GM12878 (cell line): ENCODE results near the gene HORMAD1. TPM values are rescaled to one million over a fixed set of nuclear protein-coding genes. Genes with fewer than 3 reads are reported as not detected.
"Not testable (repeated sequence)": the region's sequence is repeated elsewhere in the genome, so short reads cannot be mapped to it uniquely, and the experiment has no call there.

Experiments used
- ATAC-seq: fragments of 200-7000 bp; cut with Tn5 transposase; 3 replicates; pipeline ENCODE4 v1.9.1; 2020; ENCODE audit warnings: mild to moderate bottlenecking, moderate library complexity
- BruUV-seq: library from RNA; stranded (reverse); fragments of 400-500 nt; replicated peaks from 2 replicates; lab custom pipeline; 2021; lab: Mats Ljungman, UMichigan
- CTCF ChIA-PET: fragments of 300-600 bp; sonication (Branson Sonifier 250); formaldehyde crosslinking; extraction: SDS; loops from one replicate; lab custom pipeline; 2021; ENCODE audit warnings: inconsistent platforms; lab: Yijun Ruan, JAX
- POLR2A ChIA-PET: fragments of 350-600 bp; formaldehyde crosslinking; extraction: SDS; loops from one replicate; lab custom pipeline; 2021; ENCODE audit warnings: inconsistent platforms; lab: Charles Lee
- RAD21 ChIA-PET: fragments of 300-600 bp; sonication (Branson Sonifier 250); formaldehyde crosslinking; loops from one replicate; lab custom pipeline; 2023; ENCODE audit warnings: antibody characterized with exemption; ENCODE audit not compliant: unreplicated experiment; lab: Charles Lee
- SMC1A ChIA-PET: fragments of 300-600 bp; sonication (Branson Sonifier 250); formaldehyde crosslinking; loops from one replicate; lab custom pipeline; 2023; ENCODE audit not compliant: unreplicated experiment, uncharacterized antibody; lab: Charles Lee
- DNase-seq: peaks from one replicate; pipeline ENCODE4 v3.0.0-alpha.2; 2011; ENCODE audit warnings: low read depth, low spot score
- FAIRE-seq: peaks from 3 replicates; lab custom pipeline; 2011; peaks lifted over from hg19 to GRCh38; lab: Jason Lieb, UNC
- H2AFZ ChIP-seq: 2 replicates; pipeline ENCODE4 v1.6.0; 2011; ENCODE audit warnings: low read depth, low read length, control low read depth; ENCODE audit not compliant: control insufficient read depth
- H3K27ac ChIP-seq: 2 replicates; pipeline ENCODE4 v1.5.1; 2011; ENCODE audit warnings: control low read depth; ENCODE audit not compliant: control insufficient read depth, insufficient read depth
- H3K27me3 ChIP-seq, 2 experiments: replicated peaks in 1 of 2; 2 replicates each; pipeline versions ENCODE4 v1.6.0 to v1.6.1; 2011; ENCODE audit warnings: low read length in 1 of 2; ENCODE audit not compliant: control insufficient read depth in 2 of 2, insufficient read depth in 2 of 2
- H3K36me3 ChIP-seq, 2 experiments: 2 replicates each; pipeline ENCODE4 v1.5.1; 2011; ENCODE audit warnings: low read length in 1 of 2; ENCODE audit not compliant: control insufficient read depth in 2 of 2, insufficient read depth in 2 of 2
- H3K4me1 ChIP-seq: 2 replicates; pipeline ENCODE4 v1.6.1; 2011; ENCODE audit warnings: mild to moderate bottlenecking, low read length, moderate library complexity, mixed read lengths; ENCODE audit not compliant: control insufficient read depth, insufficient read depth
- H3K4me2 ChIP-seq: 2 replicates; pipeline ENCODE4 v1.6.0; 2011; ENCODE audit warnings: control low read depth; ENCODE audit not compliant: control insufficient read depth, insufficient read depth
- H3K4me3 ChIP-seq: fragments of 200-600 bp; sonication (generic); 2 replicates; pipeline ENCODE4 v1.5.1; 2016
- H3K79me2 ChIP-seq: 2 replicates; pipeline ENCODE4 v1.6.0; 2011; ENCODE audit warnings: low read length; ENCODE audit not compliant: control insufficient read depth, insufficient read depth
- H3K9ac ChIP-seq: 2 replicates; pipeline ENCODE4 v1.8.0; 2011; ENCODE audit warnings: low read length, control low read depth, mixed read lengths; ENCODE audit not compliant: control insufficient read depth, insufficient read depth
- H3K9me3 ChIP-seq: replicated peaks from 3 replicates; pipeline ENCODE4 v1.5.1; 2011; ENCODE audit warnings: mild to moderate bottlenecking, low read length; ENCODE audit not compliant: control insufficient read depth, insufficient read depth
- H4K20me1 ChIP-seq: 2 replicates; pipeline ENCODE4 v1.6.0; 2011; ENCODE audit not compliant: control insufficient read depth, insufficient read depth
- FOXM1 ChIP-seq: IDR thresholded peaks from 2 replicates; pipeline ENCODE4 v1.6.1; 2012; ENCODE audit warnings: low read depth, mild to moderate bottlenecking, inconsistent platforms, low read length, moderate library complexity
- JUND ChIP-seq: IDR thresholded peaks from 2 replicates; pipeline ENCODE4 v1.6.1; 2012; ENCODE audit warnings: low read depth, mild to moderate bottlenecking, low read length, improper control_type of control experiment, moderate library complexity
- MTA3 ChIP-seq: IDR thresholded peaks from 2 replicates; pipeline ENCODE4 v1.6.1; 2012; ENCODE audit warnings: low read length, inconsistent platforms, borderline replicate concordance
- NFIC ChIP-seq: IDR thresholded peaks from 2 replicates; pipeline ENCODE4 v1.6.1; 2012; ENCODE audit warnings: low read depth, mild to moderate bottlenecking, inconsistent platforms, low read length, moderate library complexity
- POLR2A ChIP-seq: IDR thresholded peaks from 2 replicates; pipeline ENCODE4 v1.6.1; 2011; ENCODE audit warnings: low read depth, mild to moderate bottlenecking, low read length
- RAD51 ChIP-seq: fragments of 450-650 bp; IDR thresholded peaks from 2 replicates; pipeline ENCODE4 v1.6.1; 2016; ENCODE audit warnings: moderate library complexity, mild to moderate bottlenecking, inconsistent platforms
- SMARCA5 ChIP-seq: fragments of 450-650 bp; IDR thresholded peaks from 2 replicates; pipeline ENCODE4 v1.6.1; 2017; ENCODE audit warnings: mild to moderate bottlenecking
- SPI1 ChIP-seq: IDR thresholded peaks from 2 replicates; pipeline ENCODE4 v1.6.1; 2011; ENCODE audit warnings: low read depth, mild to moderate bottlenecking, low read length, moderate library complexity, borderline replicate concordance; ENCODE audit not compliant: insufficient read depth
- WGBS: methylation state at CpG from one replicate; pipeline ENCODE4 v1.1.6; 2016; ENCODE audit warnings: low lambda C conversion rate; ENCODE audit not compliant: insufficient replicate concordance, insufficient coverage; ENCODE audit errors: missing lambda C conversion rate; 5-methylcytosine and 5-hydroxymethylcytosine counted together
- in situ Hi-C: fragments of 300-500 bp; cut with MboI; formaldehyde crosslinking; loops from 9 replicates; pipeline ENCODE4 v1.14.3; 2018; ENCODE audit warnings: mixed read lengths
- intact Hi-C: fragments of 100-400 bp; cut with micrococcal nuclease; formaldehyde crosslinking; loops from one replicate; pipeline ENCODE4 v1.14.2; 2022; ENCODE audit not compliant: unreplicated experiment
- polyA plus RNA-seq, 11 experiments: library from polyadenylated mRNA; depleted of rRNA in 4 of 11; unstranded in 6 of 11; stranded (reverse) in 5 of 11; fragments of >200 nt; fragmentation: Nextera tagmentation in 4 of 11; fragmentation: Illumina TruSeq in 1 of 11; extraction: Ambion mirVana in 4 of 11; extraction: Trizol in 1 of 11; gene quantifications; 1 replicate in 1 of 11; 2 replicates in 10 of 11; pipeline versions ENCODE4 v1.2.1 to v1.2.3, GENCODE V29; 2011 to 2016; ENCODE audit warnings: inconsistent platforms in 2 of 11, missing spikeins in 2 of 11, low read depth in 1 of 11
- total RNA-seq, 4 experiments: library from RNA; depleted of rRNA in 3 of 4; stranded (reverse); fragments of >200 nt in 3 of 4; fragmentation: Illumina TruSeq in 1 of 4; extraction: Trizol in 1 of 4; gene quantifications; 2 replicates each; pipeline versions ENCODE4 v1.2.1 to v1.2.3, GENCODE V29; 2013 to 2021
- TF ChIP-seq, protein P1 (sequence below): IDR thresholded peaks from 2 replicates; pipeline ENCODE4 v1.6.1; 2012; ENCODE audit warnings: low read depth, low read length, improper control_type of control experiment

The HORMAD1 gene
- total and polyA plus RNA-seq, 10 of the 15 experiments (the other 5 are each of a cell fraction or from before 2014, with no cell fraction given) = 0.08 to 0.22 (median 0.20) TPM; not detected in 6

DNA sequence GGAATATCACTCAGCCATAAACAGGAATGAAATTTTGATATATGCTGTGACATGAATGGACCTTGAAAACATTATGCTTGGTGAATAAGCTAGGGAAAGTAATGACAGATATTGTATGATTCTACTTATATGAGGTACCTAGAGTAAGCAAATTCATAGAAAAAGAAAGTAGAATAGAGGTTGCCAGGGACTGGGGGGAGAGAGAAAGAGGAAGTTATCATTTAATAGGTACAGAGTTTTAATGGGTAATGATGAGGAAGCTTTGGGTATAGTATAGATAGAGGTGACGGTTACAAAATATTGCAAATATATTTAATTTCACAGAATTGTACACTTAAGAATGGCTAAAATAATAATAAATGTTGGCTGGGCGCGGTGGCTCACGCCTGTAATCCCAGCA is 60.1 kb downstream of the HORMAD1 start:
- RAD21 ChIA-PET = no interaction called here
- H3K9me3 ChIP-seq = no peaks in the 10 kb centered on the region
- H3K4me2 ChIP-seq = no peak overlapping the region
- H3K4me3 ChIP-seq = no peak overlapping the region
- peaks cover 0 to 4% of the 10 kb centered on the region in 2 experiments; a peak in 1 of 4 replicates for H3K36me3 ChIP-seq
- no peaks in the 10 kb centered on the region for H3K4me1 ChIP-seq
- SMC1A ChIA-PET = interaction anchor here (0.6 kb wide), 1 partner anchor 20 kb away, joined by 3 read pairs; no protein-coding TSS in a partner anchor
- 85% methylated on average over 4 of the region's 4 CpGs for WGBS
- FAIRE-seq (peak; percentile 35), ATAC-seq (no peak), DNase-seq (no peak)
- CTCF ChIA-PET = interaction anchor here (0.7 to 2.8 kb wide), 2 partner anchors 15 to 23 kb away, joined by 3 to 8 read pairs; no protein-coding TSS in a partner anchor
- in situ Hi-C loops (no loop called here), intact Hi-C loops (no loop called here)
- no peak overlapping the region for H3K9ac ChIP-seq
- H3K27ac ChIP-seq = no peak overlapping the region
- BruUV-seq = no TSS peak
- no peak overlapping the region for H2AFZ ChIP-seq
- no peaks in the 10 kb centered on the region for H3K27me3 ChIP-seq
- no peaks in the 10 kb centered on the region for H4K20me1 ChIP-seq
- TF ChIP-seq SMARCA5 = no peak
- TF ChIP-seq RAD51 = no peak
- TF ChIP-seq MTA3 = no peak
- no peak for TF ChIP-seq JUND
- no peak for TF ChIP-seq SPI1
- no peak for TF ChIP-seq NFIC
- TF ChIP-seq, protein P1, sequence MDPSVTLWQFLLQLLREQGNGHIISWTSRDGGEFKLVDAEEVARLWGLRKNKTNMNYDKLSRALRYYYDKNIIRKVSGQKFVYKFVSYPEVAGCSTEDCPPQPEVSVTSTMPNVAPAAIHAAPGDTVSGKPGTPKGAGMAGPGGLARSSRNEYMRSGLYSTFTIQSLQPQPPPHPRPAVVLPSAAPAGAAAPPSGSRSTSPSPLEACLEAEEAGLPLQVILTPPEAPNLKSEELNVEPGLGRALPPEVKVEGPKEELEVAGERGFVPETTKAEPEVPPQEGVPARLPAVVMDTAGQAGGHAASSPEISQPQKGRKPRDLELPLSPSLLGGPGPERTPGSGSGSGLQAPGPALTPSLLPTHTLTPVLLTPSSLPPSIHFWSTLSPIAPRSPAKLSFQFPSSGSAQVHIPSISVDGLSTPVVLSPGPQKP = no peak
- no peak for TF ChIP-seq FOXM1
- TF ChIP-seq POLR2A = no peak
- POLR2A ChIA-PET = no interaction called here
- H3K79me2 ChIP-seq = no peaks in the 10 kb centered on the region

GRCh38 chr1:150657064-150657463 is 63.6 kb downstream of the HORMAD1 start:
- ATAC-seq, H3K9me3 ChIP-seq, BruUV-seq, H4K20me1 ChIP-seq, H3K4me1 ChIP-seq, H3K4me2 ChIP-seq, in situ Hi-C loops, H3K36me3 ChIP-seq, DNase-seq, H3K79me2 ChIP-seq, FAIRE-seq, intact Hi-C loops, H3K9ac ChIP-seq, H2AFZ ChIP-seq, H3K27me3 ChIP-seq, H3K27ac ChIP-seq, RAD21 ChIA-PET, H3K4me3 ChIP-seq, SMC1A ChIA-PET: not testable (repeated sequence)
- ChIA-PET POLR2A (interaction anchor here (0.7 to 1.2 kb wide), 2 partner anchors 27 to 41 kb away, joined by 3 read pairs; no protein-coding TSS in a partner anchor), CTCF (interaction anchor here (1.1 kb wide), 1 partner anchor 97 kb away, joined by 3 read pairs; no protein-coding TSS in a partner anchor)
- WGBS = 97% methylated on average over 4 of the region's 4 CpGs

DNA sequence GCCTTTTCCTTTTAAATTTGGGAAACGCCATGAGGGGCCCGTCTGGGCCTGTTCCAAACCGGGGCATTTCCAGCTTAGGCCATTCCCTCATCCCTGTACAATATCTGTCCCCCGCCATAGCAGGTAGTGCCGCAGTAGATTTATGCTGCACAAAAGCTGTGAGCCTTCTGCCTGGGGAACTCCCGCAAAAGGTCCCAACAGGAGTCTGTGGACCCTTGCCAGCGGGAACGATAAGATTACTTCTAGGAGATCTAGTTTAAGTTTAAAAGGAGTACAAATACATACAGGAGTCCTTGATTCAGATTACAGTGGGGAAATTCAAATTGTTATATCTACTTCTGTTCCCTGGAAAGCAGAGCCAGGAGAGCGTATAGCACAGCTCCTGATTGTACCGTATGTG is 66.1 kb downstream of the HORMAD1 start:
- H3K4me2 ChIP-seq, RAD21 ChIA-PET, FAIRE-seq, H3K9me3 ChIP-seq, H3K79me2 ChIP-seq, H3K9ac ChIP-seq, H3K36me3 ChIP-seq, DNase-seq, H3K27ac ChIP-seq, H4K20me1 ChIP-seq, H2AFZ ChIP-seq, SMC1A ChIA-PET, H3K4me3 ChIP-seq, ATAC-seq, intact Hi-C loops, in situ Hi-C loops, H3K27me3 ChIP-seq, H3K4me1 ChIP-seq, BruUV-seq: not testable (repeated sequence)
- 96% methylated on average over 10 of the region's 10 CpGs for WGBS
- ChIA-PET POLR2A (interaction anchor here (0.6 kb wide), 1 partner anchor 267 kb away, joined by 3 read pairs; no protein-coding TSS in a partner anchor), CTCF (interaction anchor here (1.1 kb wide), 1 partner anchor 8 kb away, joined by 3 read pairs; no protein-coding TSS in a partner anchor)
